Measurements from ENCODE around the gene RAPGEF4. TPM values are rescaled to one million over a fixed set of nuclear protein-coding genes. Genes with fewer than 3 reads are reported as not detected.

Gene RAPGEF4
- total RNA-seq, 1 experiment from 2014 or later = 2.2 TPM

GRCh38 chr2:173051463-173052215, 316.0 kb downstream of the RAPGEF4 start:
- Mint-ChIP-seq H3K27me3 (ENCODE audit: low read depth) (no peaks in the 10 kb centered on the region), H3K27ac (no peak overlapping the region), H3K9me3 (no peaks in the 10 kb centered on the region), H3K36me3 (no peaks in the 10 kb centered on the region), H3K4me3 (no peak overlapping the region), H3K4me1 (no peaks in the 10 kb centered on the region; the same call in 1 of the 2 replicates)
- CTCF ChIA-PET = no interaction called here
- TF ChIP-seq NR1H2 (CRISPR knock-in tag; IDR thresholded peaks at IDR 0.05) (no peak), NR2C2 (CRISPR knock-in tag; IDR thresholded peaks at IDR 0.05) (no peak), TCF7 (CRISPR knock-in tag; IDR thresholded peaks at IDR 0.05; ENCODE audit: low read depth) (no peak), ZNF219 (CRISPR knock-in tag; IDR thresholded peaks at IDR 0.05; ENCODE audit: borderline replicate concordance) (no peak), ERG (CRISPR knock-in tag; IDR thresholded peaks at IDR 0.05) (no peak), ESRRA (CRISPR knock-in tag; IDR thresholded peaks at IDR 0.05; ENCODE audit: borderline replicate concordance) (no peak), MYBL2 (CRISPR knock-in tag; IDR thresholded peaks at IDR 0.05) (no peak), SOX15 (CRISPR knock-in tag; IDR thresholded peaks at IDR 0.05) (no peak), ETV6 (CRISPR knock-in tag; IDR thresholded peaks at IDR 0.05) (no peak), ZNF232 (CRISPR knock-in tag; IDR thresholded peaks at IDR 0.05) (no peak)
- no peak for DNase-seq (ENCODE audit: low spot score)
- no peak for ATAC-seq
- POLR2A ChIA-PET = no interaction called here

GRCh38 chr2:173053043-173053699, 317.5 kb downstream of the RAPGEF4 start:
- ATAC-seq (no peak), DNase-seq (ENCODE audit: low spot score) (no peak)
- Mint-ChIP-seq H3K4me1 (no peaks in the 10 kb centered on the region; the same call in 1 of the 2 replicates), H3K9me3 (peaks cover 2% of the 10 kb centered on the region), H3K27me3 (ENCODE audit: low read depth) (peaks cover 5% of the 10 kb centered on the region; the same call in 1 of the 2 replicates), H3K36me3 (no peaks in the 10 kb centered on the region), H3K4me3 (no peak overlapping the region), H3K27ac (no peak overlapping the region)
- ChIA-PET CTCF (no interaction called here), POLR2A (no interaction called here)
- TF ChIP-seq ZNF423 (CRISPR knock-in tag; IDR thresholded peaks at IDR 0.05) = no peak
- no peak for TF ChIP-seq HMGXB4 (CRISPR knock-in tag; IDR thresholded peaks at IDR 0.05)
- no peak for TF ChIP-seq PRRX2 (CRISPR knock-in tag; IDR thresholded peaks at IDR 0.05)
- TF ChIP-seq STAT6 (CRISPR knock-in tag; conservative IDR thresholded peaks at IDR 0.05; ENCODE audit: low read depth) = no peak
- no peak for TF ChIP-seq ELF4 (CRISPR knock-in tag; IDR thresholded peaks at IDR 0.05; ENCODE audit: low read depth)
- TF ChIP-seq EMX1 (CRISPR knock-in tag; IDR thresholded peaks at IDR 0.05) = no peak
- no peak for TF ChIP-seq SMAD4 (CRISPR knock-in tag; IDR thresholded peaks at IDR 0.05)
- no peak for TF ChIP-seq GRHL2 (CRISPR knock-in tag; IDR thresholded peaks at IDR 0.05; ENCODE audit: insufficient replicate concordance, severe bottlenecking)
- no peak for TF ChIP-seq MLX (CRISPR knock-in tag; IDR thresholded peaks at IDR 0.05)
